ENCODE measurements around the gene KLRF2.
A peak's percentile ranks its signal among the peaks of the same experiment; 100 is the strongest.
"Not testable (repeated sequence)": the region's sequence is repeated elsewhere in the genome, so short reads cannot be mapped to it uniquely, and the experiment has no call there.

Gene KLRF2

GRCh38 chr12:9868951-9869306 lies 12.4 kb upstream of the KLRF2 start:
- Histone ChIP-seq H3K27ac (ENCODE audit: insufficient read depth in 1 of 2, low read depth in 1 of 2, low read length in 2 of 2, poor library complexity in 1 of 2, severe bottlenecking in 2 of 2) (peak overlapping the region; percentile 94 to 98), H3K27me3 (replicated peaks in 2 of 5; ENCODE audit: control insufficient read depth in 4 of 5, insufficient read depth in 5 of 5, low read length in 4 of 5) (no peaks in the 10 kb centered on the region)
- DNase-seq, result no peak

GRCh38 chr12:9869307-9870161 lies 11.8 kb upstream of the KLRF2 start, which contains the start of gene CLEC2B:
Gene CLEC2B, minus strand, starts transcription at chr12:9869354.
- H3K36me3 ChIP-seq (ENCODE audit: control insufficient read depth in 4 of 4, insufficient read depth in 4 of 4, low read length in 3 of 4), result peaks cover 0 to 2% (median 0%) of the 10 kb centered on the region in 4 experiments
- H3K4me3 ChIP-seq (ENCODE audit: control insufficient read depth in 1 of 7, extremely low read depth in 1 of 7, insufficient read depth in 4 of 7, low read depth in 2 of 7, low read length in 6 of 7), result peak within 1 kb of the TSS in 6 of 7 experiments; percentile 71 to 99 (median 86)
- peak within 1 kb of the TSS; percentile 94 to 98 for H3K27ac ChIP-seq (ENCODE audit: insufficient read depth in 1 of 2, low read depth in 1 of 2, low read length in 2 of 2, poor library complexity in 1 of 2, severe bottlenecking in 2 of 2)
- DNase-seq, result peak; percentile 69 to 93 (median 88)
- H3K4me1 ChIP-seq (ENCODE audit: control extremely low read depth in 1 of 4, control insufficient read depth in 4 of 4, insufficient read depth in 4 of 4, low read length in 3 of 4), result peaks cover 17 to 39% (median 31%) of the 10 kb centered on the region in 4 experiments
- no peaks in the 10 kb centered on the region for H3K9me3 ChIP-seq (ENCODE audit: control extremely low read depth in 1 of 5, control insufficient read depth in 4 of 5, insufficient read depth in 2 of 5, low read depth in 1 of 5, low read length in 4 of 5)
- no peaks in the 10 kb centered on the region for H3K27me3 ChIP-seq (replicated peaks in 2 of 5; ENCODE audit: control insufficient read depth in 4 of 5, insufficient read depth in 5 of 5, low read length in 4 of 5)
- WGBS (ENCODE audit: insufficient coverage), result 0% methylated on average over 2 of the region's 11 CpGs
- CTCF ChIA-PET, result interaction anchor here (0.8 to 1.9 kb wide), 2 partner anchors 35 to 55 kb away, joined by 3 to 7 read pairs; no protein-coding TSS in a partner anchor
- POLR2A ChIA-PET, result no interaction called here

More at GRCh38 chr12:9868951-9869306, 12.4 kb upstream of the KLRF2 start:
- peak overlapping the region in 6 of 7 experiments; percentile 71 to 99 (median 86) for H3K4me3 ChIP-seq (ENCODE audit: control insufficient read depth in 1 of 7, extremely low read depth in 1 of 7, insufficient read depth in 4 of 7, low read depth in 2 of 7, low read length in 6 of 7)
- peaks cover 0 to 6% (median 1%) of the 10 kb centered on the region in 4 experiments for H3K36me3 ChIP-seq (ENCODE audit: control insufficient read depth in 4 of 4, insufficient read depth in 4 of 4, low read length in 3 of 4)
- POLR2A ChIA-PET, result no interaction called here
- peaks cover 17 to 39% (median 31%) of the 10 kb centered on the region in 4 experiments for H3K4me1 ChIP-seq (ENCODE audit: control extremely low read depth in 1 of 4, control insufficient read depth in 4 of 4, insufficient read depth in 4 of 4, low read length in 3 of 4)
- peaks cover 0 to 4% (median 0%) of the 10 kb centered on the region in 5 experiments for H3K9me3 ChIP-seq (ENCODE audit: control extremely low read depth in 1 of 5, control insufficient read depth in 4 of 5, insufficient read depth in 2 of 5, low read depth in 1 of 5, low read length in 4 of 5)
- WGBS (ENCODE audit: insufficient coverage), result 0% methylated on average over 3 of the region's 4 CpGs
- CTCF ChIA-PET, result interaction anchor here (0.8 to 1.9 kb wide), 3 partner anchors 31 to 55 kb away, joined by 3 to 7 read pairs (median 4); no protein-coding TSS in a partner anchor

- POLR2A ChIA-PET, result no interaction called here
- peak in 2 of 3 donors; percentile 38 to 53 for DNase-seq
- peak overlapping the region; percentile 94 to 98 for H3K27ac ChIP-seq (ENCODE audit: insufficient read depth in 1 of 2, low read depth in 1 of 2, low read length in 2 of 2, poor library complexity in 1 of 2, severe bottlenecking in 2 of 2)
- CTCF ChIA-PET, result interaction anchor here (1.4 kb wide), 1 partner anchor 16 kb away, joined by 4 read pairs; no protein-coding TSS in a partner anchor
- H3K36me3 ChIP-seq (ENCODE audit: control insufficient read depth in 4 of 4, insufficient read depth in 4 of 4, low read length in 3 of 4), result no peaks in the 10 kb centered on the region
- peaks cover 17 to 35% (median 24%) of the 10 kb centered on the region in 4 experiments for H3K4me1 ChIP-seq (ENCODE audit: control extremely low read depth in 1 of 4, control insufficient read depth in 4 of 4, insufficient read depth in 4 of 4, low read length in 3 of 4)
- H3K27me3 ChIP-seq (replicated peaks in 2 of 5; ENCODE audit: control insufficient read depth in 4 of 5, insufficient read depth in 5 of 5, low read length in 4 of 5), result no peaks in the 10 kb centered on the region
- peak overlapping the region in 6 of 7 experiments; percentile 71 to 99 (median 86) for H3K4me3 ChIP-seq (ENCODE audit: control insufficient read depth in 1 of 7, extremely low read depth in 1 of 7, insufficient read depth in 4 of 7, low read depth in 2 of 7, low read length in 6 of 7)
- no peaks in the 10 kb centered on the region for H3K9me3 ChIP-seq (ENCODE audit: control extremely low read depth in 1 of 5, control insufficient read depth in 4 of 5, insufficient read depth in 2 of 5, low read depth in 1 of 5, low read length in 4 of 5)
- WGBS (ENCODE audit: insufficient coverage), result no CpG with 5 or more reads among the region's 2 CpGs
These were observed 10.9 kb upstream of the KLRF2 start for GRCh38 chr12:9870286-9870866.

- POLR2A ChIA-PET, result interaction anchor here (0.6 to 0.9 kb wide), 4 partner anchors 11 to 135 kb away, joined by 3 to 4 read pairs (median 3); no protein-coding TSS in a partner anchor
- CTCF ChIA-PET, result interaction anchor here (0.8 to 2.4 kb wide), 6 partner anchors 8 to 57 kb away, joined by 3 to 10 read pairs (median 3); no protein-coding TSS in a partner anchor
These were observed 9.1 kb upstream of the KLRF2 start for GRCh38 chr12:9872162-9872561.

GRCh38 chr12:9872742-9873141 lies 8.5 kb upstream of the KLRF2 start:
- WGBS (ENCODE audit: insufficient coverage), result 89% methylated on average over 10 of the region's 11 CpGs
- peaks cover 14 to 27% (median 15%) of the 10 kb centered on the region in 4 experiments for H3K4me1 ChIP-seq (ENCODE audit: control extremely low read depth in 1 of 4, control insufficient read depth in 4 of 4, insufficient read depth in 4 of 4, low read length in 3 of 4)
- H3K9me3 ChIP-seq (ENCODE audit: control extremely low read depth in 1 of 5, control insufficient read depth in 4 of 5, insufficient read depth in 2 of 5, low read depth in 1 of 5, low read length in 4 of 5), result no peaks in the 10 kb centered on the region
- ChIA-PET POLR2A (interaction anchor here (0.6 to 0.9 kb wide), 3 partner anchors 10 to 135 kb away, joined by 3 to 4 read pairs (median 3); no protein-coding TSS in a partner anchor), CTCF (interaction anchor here (0.8 to 2.4 kb wide), 5 partner anchors 22 to 58 kb away, joined by 3 to 10 read pairs (median 3); no protein-coding TSS in a partner anchor)
- no peak for DNase-seq
- no peaks in the 10 kb centered on the region for H3K27me3 ChIP-seq (replicated peaks in 2 of 5; ENCODE audit: control insufficient read depth in 4 of 5, insufficient read depth in 5 of 5, low read length in 4 of 5)
- H3K36me3 ChIP-seq (ENCODE audit: control insufficient read depth in 4 of 4, insufficient read depth in 4 of 4, low read length in 3 of 4), result no peaks in the 10 kb centered on the region
- H3K4me3 ChIP-seq (ENCODE audit: control insufficient read depth in 1 of 7, extremely low read depth in 1 of 7, insufficient read depth in 4 of 7, low read depth in 2 of 7, low read length in 6 of 7), result no peak overlapping the region
- no peak overlapping the region for H3K27ac ChIP-seq (ENCODE audit: insufficient read depth in 1 of 2, low read depth in 1 of 2, low read length in 2 of 2, poor library complexity in 1 of 2, severe bottlenecking in 2 of 2)

More at GRCh38 chr12:9872162-9872561, 9.1 kb upstream of the KLRF2 start:
- Histone ChIP-seq H3K27me3 (replicated peaks in 2 of 5; ENCODE audit: control insufficient read depth in 4 of 5, insufficient read depth in 5 of 5, low read length in 4 of 5) (no peaks in the 10 kb centered on the region), H3K36me3 (ENCODE audit: control insufficient read depth in 4 of 4, insufficient read depth in 4 of 4, low read length in 3 of 4) (no peaks in the 10 kb centered on the region), H3K9me3 (ENCODE audit: control extremely low read depth in 1 of 5, control insufficient read depth in 4 of 5, insufficient read depth in 2 of 5, low read depth in 1 of 5, low read length in 4 of 5) (no peaks in the 10 kb centered on the region), H3K4me3 (ENCODE audit: control insufficient read depth in 1 of 7, extremely low read depth in 1 of 7, insufficient read depth in 4 of 7, low read depth in 2 of 7, low read length in 6 of 7) (peak overlapping the region in 2 of 7 experiments; percentile 8 to 40), H3K27ac (ENCODE audit: insufficient read depth in 1 of 2, low read depth in 1 of 2, low read length in 2 of 2, poor library complexity in 1 of 2, severe bottlenecking in 2 of 2) (peak overlapping the region in 1 of 2 experiments; percentile 98), H3K4me1 (ENCODE audit: control extremely low read depth in 1 of 4, control insufficient read depth in 4 of 4, insufficient read depth in 4 of 4, low read length in 3 of 4) (peaks cover 14 to 27% (median 15%) of the 10 kb centered on the region in 4 experiments)
- DNase-seq, result peak in 2 of 3 donors; percentile 46 to 64
- no CpG with 5 or more reads among the region's 3 CpGs for WGBS (ENCODE audit: insufficient coverage)

- POLR2A ChIA-PET; H3K27ac ChIP-seq (ENCODE audit: insufficient read depth in 1 of 2, low read depth in 1 of 2, low read length in 2 of 2, poor library complexity in 1 of 2, severe bottlenecking in 2 of 2); DNase-seq; H3K9me3 ChIP-seq (ENCODE audit: control extremely low read depth in 1 of 5, control insufficient read depth in 4 of 5, insufficient read depth in 2 of 5, low read depth in 1 of 5, low read length in 4 of 5); H3K4me3 ChIP-seq (ENCODE audit: control insufficient read depth in 1 of 7, extremely low read depth in 1 of 7, insufficient read depth in 4 of 7, low read depth in 2 of 7, low read length in 6 of 7); H3K27me3 ChIP-seq (replicated peaks in 2 of 5; ENCODE audit: control insufficient read depth in 4 of 5, insufficient read depth in 5 of 5, low read length in 4 of 5); H3K36me3 ChIP-seq (ENCODE audit: control insufficient read depth in 4 of 4, insufficient read depth in 4 of 4, low read length in 3 of 4): not testable (repeated sequence)
- CTCF ChIA-PET, result interaction anchor here (1.0 kb wide), 1 partner anchor 62 kb away, joined by 3 read pairs; no protein-coding TSS in a partner anchor
- WGBS (ENCODE audit: insufficient coverage), result 98% methylated on average over 13 of the region's 26 CpGs
- peaks cover 9 to 24% (median 11%) of the 10 kb centered on the region in 4 experiments for H3K4me1 ChIP-seq (ENCODE audit: control extremely low read depth in 1 of 4, control insufficient read depth in 4 of 4, insufficient read depth in 4 of 4, low read length in 3 of 4)
These were observed 5.2 kb upstream of the KLRF2 start for GRCh38 chr12:9876120-9876519.
